H9 (cell line): Measurements from ENCODE around the gene BOLA3. TPM values are rescaled to one million over a fixed set of nuclear protein-coding genes. Genes with fewer than 3 reads are reported as not detected.

ENCODE experiments used
- DNase-seq: peaks from one replicate; pipeline ENCODE4 v3.0.0-alpha.2; 2017
- H2AFZ ChIP-seq: one replicate; pipeline ENCODE4 v1.6.1; 2013; ENCODE audit warnings: mild to moderate bottlenecking, low read length, control low read depth, moderate library complexity
- H2AK5ac ChIP-seq: 2 replicates; pipeline ENCODE4 v1.6.1; 2013; ENCODE audit warnings: low read length, control low read depth, mixed read lengths; ENCODE audit not compliant: insufficient read length
- H2BK120ac ChIP-seq: one replicate; pipeline ENCODE4 v1.6.1; 2013; ENCODE audit warnings: low read depth, mild to moderate bottlenecking, low read length, control low read depth, inconsistent platforms; ENCODE audit not compliant: poor library complexity, severe bottlenecking
- H2BK12ac ChIP-seq: 2 replicates; pipeline ENCODE4 v1.6.1; 2013; ENCODE audit warnings: low read length, control low read depth, mixed read lengths, low read depth; ENCODE audit not compliant: insufficient read length
- H2BK15ac ChIP-seq: 2 replicates; pipeline ENCODE4 v1.6.1; 2013; ENCODE audit warnings: low read depth, low read length, control low read depth
- H2BK20ac ChIP-seq: one replicate; pipeline ENCODE4 v1.6.1; 2013; ENCODE audit warnings: low read depth, mild to moderate bottlenecking, low read length, control low read depth, inconsistent platforms; ENCODE audit not compliant: poor library complexity, severe bottlenecking
- H2BK5ac ChIP-seq: 2 replicates; pipeline ENCODE4 v1.6.1; 2013; ENCODE audit warnings: low read length, control low read depth, mixed read lengths; ENCODE audit not compliant: insufficient read length
- H3K14ac ChIP-seq: 2 replicates; pipeline ENCODE4 v1.6.1; 2013; ENCODE audit warnings: low read length, control low read depth; ENCODE audit not compliant: insufficient read depth
- H3K18ac ChIP-seq: 2 replicates; pipeline ENCODE4 v1.6.1; 2013; ENCODE audit warnings: low read depth, mild to moderate bottlenecking, mixed read lengths, low read length, control low read depth; ENCODE audit not compliant: insufficient read length
- H3K23ac ChIP-seq: 2 replicates; pipeline ENCODE4 v1.6.1; 2013; ENCODE audit warnings: low read length, control low read depth, mixed read lengths, low read depth; ENCODE audit not compliant: insufficient read length
- H3K23me2 ChIP-seq: 2 replicates; pipeline ENCODE4 v1.6.1; 2013; ENCODE audit warnings: low read depth, mild to moderate bottlenecking, mixed read lengths, low read length, control low read depth; ENCODE audit not compliant: insufficient read length, poor library complexity, severe bottlenecking
- H3K27ac ChIP-seq: 2 replicates; pipeline ENCODE4 v1.5.1; 2013; ENCODE audit warnings: low read length, control low read depth, mixed read lengths, low read depth; ENCODE audit not compliant: insufficient read length
- H3K27me3 ChIP-seq: 2 replicates; pipeline ENCODE4 v1.6.1; 2013; ENCODE audit warnings: low read length, control low read depth, inconsistent platforms; ENCODE audit not compliant: insufficient read depth
- H3K4ac ChIP-seq: 2 replicates; pipeline ENCODE4 v1.6.1; 2013; ENCODE audit warnings: low read depth, mild to moderate bottlenecking, control low read depth, inconsistent platforms, low read length, moderate library complexity
- H3K4me1 ChIP-seq: 2 replicates; pipeline ENCODE4 v1.6.1; 2013; ENCODE audit warnings: low read length, control low read depth, inconsistent platforms; ENCODE audit not compliant: insufficient read depth
- H3K4me2 ChIP-seq: 2 replicates; pipeline ENCODE4 v1.6.1; 2013; ENCODE audit warnings: low read length, control low read depth, mixed read lengths; ENCODE audit not compliant: insufficient read length, insufficient read depth
- H3K56ac ChIP-seq: 2 replicates; pipeline ENCODE4 v1.6.1; 2013; ENCODE audit warnings: low read depth, mild to moderate bottlenecking, mixed read lengths, low read length, control low read depth; ENCODE audit not compliant: insufficient read length
- H3K79me1 ChIP-seq: 2 replicates; pipeline ENCODE4 v1.6.1; 2013; ENCODE audit warnings: low read depth, mild to moderate bottlenecking, moderate library complexity, low read length, control low read depth, inconsistent platforms; ENCODE audit not compliant: insufficient read depth, poor library complexity, severe bottlenecking
- H3K79me2 ChIP-seq: 2 replicates; pipeline ENCODE4 v1.6.1; 2013; ENCODE audit warnings: low read length, control low read depth, inconsistent platforms; ENCODE audit not compliant: insufficient read depth
- H3K9ac ChIP-seq: 2 replicates; pipeline ENCODE4 v1.6.1; 2013; ENCODE audit warnings: low read length, control low read depth, mixed read lengths; ENCODE audit not compliant: insufficient read length; ENCODE audit errors: extremely low read depth
- H3K9me3 ChIP-seq: one replicate; pipeline ENCODE4 v1.6.1; 2013; ENCODE audit warnings: low read depth, low read length, inconsistent platforms; ENCODE audit not compliant: control insufficient read depth
- H3T11ph ChIP-seq: one replicate; pipeline ENCODE4 v1.6.1; 2013; ENCODE audit warnings: mild to moderate bottlenecking, low read length, control low read depth, inconsistent platforms
- H4K20me1 ChIP-seq: one replicate; pipeline ENCODE4 v1.6.1; 2013; ENCODE audit not compliant: control insufficient read depth, insufficient read length, insufficient read depth
- H4K5ac ChIP-seq: 2 replicates; pipeline ENCODE4 v1.6.1; 2013; ENCODE audit warnings: low read depth, mild to moderate bottlenecking, mixed read lengths, low read length, control low read depth; ENCODE audit not compliant: insufficient read length
- H4K8ac ChIP-seq: replicated peaks from 2 replicates; pipeline ENCODE4 v1.6.1; 2013; ENCODE audit warnings: low read length, control low read depth, mixed read lengths, low read depth; ENCODE audit not compliant: insufficient read length
- H4K91ac ChIP-seq: 2 replicates; pipeline ENCODE4 v1.6.1; 2013; ENCODE audit warnings: low read depth, mild to moderate bottlenecking, moderate library complexity, mixed read lengths, low read length, control low read depth; ENCODE audit not compliant: insufficient read length
- H3K27ac Mint-ChIP-seq, 3 experiments: 2 replicates in 2 of 3; 3 replicates in 1 of 3; pipeline ENCODE4 v1.8.0; 2020 to 2021; ENCODE audit warnings: mixed read lengths in 3 of 3, mild to moderate bottlenecking in 1 of 3, moderate library complexity in 1 of 3
- H3K27me3 Mint-ChIP-seq: 2 replicates; pipeline ENCODE4 v1.8.0; 2021; ENCODE audit warnings: low read depth, mild to moderate bottlenecking, moderate library complexity, mixed read lengths
- H3K36me3 Mint-ChIP-seq, 3 experiments: 2 replicates in 2 of 3; 3 replicates in 1 of 3; pipeline ENCODE4 v1.8.0; 2020 to 2021; ENCODE audit warnings: low read depth in 3 of 3, mixed read lengths in 3 of 3; ENCODE audit not compliant: insufficient read depth in 1 of 3
- H3K4me1 Mint-ChIP-seq, 2 experiments: 2 replicates each; pipeline ENCODE4 v1.8.0; 2020; ENCODE audit warnings: mixed read lengths in 2 of 2
- H3K4me3 Mint-ChIP-seq, 2 experiments: 2 replicates in 1 of 2; 3 replicates in 1 of 2; pipeline ENCODE4 v1.8.0; 2020 to 2021; ENCODE audit warnings: mild to moderate bottlenecking in 2 of 2, mixed read lengths in 2 of 2, moderate library complexity in 1 of 2
- H3K9me3 Mint-ChIP-seq, 2 experiments: 2 replicates in 1 of 2; 3 replicates in 1 of 2; pipeline ENCODE4 v1.8.0; 2020; ENCODE audit warnings: mild to moderate bottlenecking in 2 of 2, mixed read lengths in 2 of 2, moderate library complexity in 1 of 2
- WGBS: extraction: QIAGEN DNeasy Blood & Tissue Kit; methylation state at CpG from one replicate; pipeline ENCODE4 v1.1.7; 2013; ENCODE audit warnings: missing lambda C conversion rate, low lambda C conversion rate, mixed read lengths; ENCODE audit not compliant: insufficient read length; ENCODE audit errors: extremely low coverage; 5-methylcytosine and 5-hydroxymethylcytosine counted together
- total RNA-seq: library from RNA; stranded (reverse); gene quantifications from 2 replicates; pipeline ENCODE4 v1.2.1, GENCODE V29; 2021
- TF ChIP-seq, protein P1 (sequence below): fragments of 200-600 bp; sonication (generic); conservative IDR thresholded peaks from 3 replicates; pipeline ENCODE4 v1.8.0; 2021; ENCODE audit warnings: antibody characterized with exemption, mild to moderate bottlenecking

Gene BOLA3
- total RNA-seq, 1 experiment from 2014 or later = 45.0 TPM

- H3K56ac ChIP-seq = no peak overlapping the region
- H4K91ac ChIP-seq = no peak overlapping the region
- H2AFZ ChIP-seq = no peak overlapping the region
- H3K79me1 ChIP-seq = no peaks in the 10 kb centered on the region
- H3K4me2 ChIP-seq = no peak overlapping the region
- no peaks in the 10 kb centered on the region for H3K4me1 ChIP-seq
- Mint-ChIP-seq H3K4me3 (no peak overlapping the region), H3K27ac (peak overlapping the region in 1 of 3 experiments; percentile 34; a peak in 1 of 7 replicates), H3K27me3 (no peaks in the 10 kb centered on the region), H3K36me3 (peaks cover 22 to 42% (median 34%) of the 10 kb centered on the region in 3 experiments; a peak in 6 of 7 replicates), H3K4me1 (no peaks in the 10 kb centered on the region; a peak in 1 of 4 replicates), H3K9me3 (no peaks in the 10 kb centered on the region)
- H2AK5ac ChIP-seq = no peak overlapping the region
- H2BK120ac ChIP-seq = no peak overlapping the region
- no peak overlapping the region for H3T11ph ChIP-seq
- H3K14ac ChIP-seq = no peak overlapping the region
- H3K27me3 ChIP-seq = no peaks in the 10 kb centered on the region
- no peak overlapping the region for H2BK12ac ChIP-seq
- peak; percentile 19 for DNase-seq
- H4K20me1 ChIP-seq = no peaks in the 10 kb centered on the region
- no peak overlapping the region for H2BK15ac ChIP-seq
- TF ChIP-seq, protein P1, sequence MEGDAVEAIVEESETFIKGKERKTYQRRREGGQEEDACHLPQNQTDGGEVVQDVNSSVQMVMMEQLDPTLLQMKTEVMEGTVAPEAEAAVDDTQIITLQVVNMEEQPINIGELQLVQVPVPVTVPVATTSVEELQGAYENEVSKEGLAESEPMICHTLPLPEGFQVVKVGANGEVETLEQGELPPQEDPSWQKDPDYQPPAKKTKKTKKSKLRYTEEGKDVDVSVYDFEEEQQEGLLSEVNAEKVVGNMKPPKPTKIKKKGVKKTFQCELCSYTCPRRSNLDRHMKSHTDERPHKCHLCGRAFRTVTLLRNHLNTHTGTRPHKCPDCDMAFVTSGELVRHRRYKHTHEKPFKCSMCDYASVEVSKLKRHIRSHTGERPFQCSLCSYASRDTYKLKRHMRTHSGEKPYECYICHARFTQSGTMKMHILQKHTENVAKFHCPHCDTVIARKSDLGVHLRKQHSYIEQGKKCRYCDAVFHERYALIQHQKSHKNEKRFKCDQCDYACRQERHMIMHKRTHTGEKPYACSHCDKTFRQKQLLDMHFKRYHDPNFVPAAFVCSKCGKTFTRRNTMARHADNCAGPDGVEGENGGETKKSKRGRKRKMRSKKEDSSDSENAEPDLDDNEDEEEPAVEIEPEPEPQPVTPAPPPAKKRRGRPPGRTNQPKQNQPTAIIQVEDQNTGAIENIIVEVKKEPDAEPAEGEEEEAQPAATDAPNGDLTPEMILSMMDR = no peak
- H4K5ac ChIP-seq = no peak overlapping the region
- no peak overlapping the region for H3K18ac ChIP-seq
- H3K27ac ChIP-seq = no peak overlapping the region
- H4K8ac ChIP-seq = no peak overlapping the region
- H2BK20ac ChIP-seq = no peak overlapping the region
- H2BK5ac ChIP-seq = no peak overlapping the region
- H3K23ac ChIP-seq = no peak overlapping the region
- no peaks in the 10 kb centered on the region for H3K9me3 ChIP-seq
- no peak overlapping the region for H3K4ac ChIP-seq
- no peak overlapping the region for H3K9ac ChIP-seq
- H3K79me2 ChIP-seq = no peaks in the 10 kb centered on the region
- no CpG with 5 or more reads among the region's 7 CpGs for WGBS
- H3K23me2 ChIP-seq = no peaks in the 10 kb centered on the region
These were observed 47.9 kb downstream of the BOLA3 start for GRCh38 chr2:74099835-74100234.
